Measurements from ENCODE around the gene GRAP. TPM values are rescaled to one million over a fixed set of nuclear protein-coding genes. Genes with fewer than 3 reads are reported as not detected.
A peak's percentile ranks its signal among the peaks of the same experiment; 100 is the strongest.

GRAP gene
- total RNA-seq, 2 donors from 2014 or later, result 0.27 to 11.1 TPM

DNA sequence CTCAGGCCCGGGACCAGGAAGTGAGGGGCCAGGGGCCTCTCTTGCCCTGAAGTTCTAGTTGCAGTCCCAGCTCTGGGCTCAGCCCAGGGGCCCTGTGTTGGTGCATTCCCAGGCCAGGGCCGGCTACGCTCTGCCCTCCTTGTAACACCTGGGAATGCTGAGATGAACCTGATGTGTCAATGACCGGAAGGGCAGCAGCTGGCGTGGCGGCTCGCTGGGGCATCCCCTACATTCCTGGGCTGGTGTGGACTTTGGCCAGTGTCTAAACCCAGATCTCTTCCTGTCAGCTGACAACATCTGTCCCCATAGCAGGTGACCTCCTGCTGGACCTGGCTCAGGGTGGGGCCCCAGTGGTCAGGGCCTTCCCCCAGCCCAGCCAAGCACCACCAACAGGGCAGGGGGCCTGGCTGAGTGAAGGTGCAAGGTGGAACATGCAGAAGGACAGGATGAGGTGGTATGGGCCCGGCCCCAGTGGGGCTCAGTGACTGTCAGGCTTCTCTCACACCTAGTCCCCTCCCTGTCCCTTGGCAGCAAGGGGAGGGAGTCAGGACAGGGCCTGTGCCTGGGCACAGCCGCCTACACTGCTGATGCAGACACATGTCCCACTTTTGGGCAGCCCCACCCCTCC is 58.1 kb downstream of the GRAP start:
- H3K4me1 ChIP-seq (replicated peaks), result no peaks in the 10 kb centered on the region
- intact Hi-C loops (cut with DNase I), result no loop called here
- no peak for DNase-seq (ENCODE audit: low spot score)
- no peak overlapping the region for H3K27ac ChIP-seq
- H3K36me3 ChIP-seq, result no peaks in the 10 kb centered on the region
- TF ChIP-seq, protein P1, sequence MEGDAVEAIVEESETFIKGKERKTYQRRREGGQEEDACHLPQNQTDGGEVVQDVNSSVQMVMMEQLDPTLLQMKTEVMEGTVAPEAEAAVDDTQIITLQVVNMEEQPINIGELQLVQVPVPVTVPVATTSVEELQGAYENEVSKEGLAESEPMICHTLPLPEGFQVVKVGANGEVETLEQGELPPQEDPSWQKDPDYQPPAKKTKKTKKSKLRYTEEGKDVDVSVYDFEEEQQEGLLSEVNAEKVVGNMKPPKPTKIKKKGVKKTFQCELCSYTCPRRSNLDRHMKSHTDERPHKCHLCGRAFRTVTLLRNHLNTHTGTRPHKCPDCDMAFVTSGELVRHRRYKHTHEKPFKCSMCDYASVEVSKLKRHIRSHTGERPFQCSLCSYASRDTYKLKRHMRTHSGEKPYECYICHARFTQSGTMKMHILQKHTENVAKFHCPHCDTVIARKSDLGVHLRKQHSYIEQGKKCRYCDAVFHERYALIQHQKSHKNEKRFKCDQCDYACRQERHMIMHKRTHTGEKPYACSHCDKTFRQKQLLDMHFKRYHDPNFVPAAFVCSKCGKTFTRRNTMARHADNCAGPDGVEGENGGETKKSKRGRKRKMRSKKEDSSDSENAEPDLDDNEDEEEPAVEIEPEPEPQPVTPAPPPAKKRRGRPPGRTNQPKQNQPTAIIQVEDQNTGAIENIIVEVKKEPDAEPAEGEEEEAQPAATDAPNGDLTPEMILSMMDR (IDR thresholded peaks at IDR 0.05), result no peak
- TF ChIP-seq POLR2A (IDR thresholded peaks at IDR 0.05) (no peak), POLR2AphosphoS5 (IDR thresholded peaks at IDR 0.05) (no peak)
- 98% methylated on average over 7 of the region's 9 CpGs for WGBS
- H3K27me3 ChIP-seq (replicated peaks; ENCODE audit: insufficient read depth), result no peaks in the 10 kb centered on the region
- no peaks in the 10 kb centered on the region for H3K9me3 ChIP-seq
- no peak overlapping the region for H3K4me3 ChIP-seq

DNA sequence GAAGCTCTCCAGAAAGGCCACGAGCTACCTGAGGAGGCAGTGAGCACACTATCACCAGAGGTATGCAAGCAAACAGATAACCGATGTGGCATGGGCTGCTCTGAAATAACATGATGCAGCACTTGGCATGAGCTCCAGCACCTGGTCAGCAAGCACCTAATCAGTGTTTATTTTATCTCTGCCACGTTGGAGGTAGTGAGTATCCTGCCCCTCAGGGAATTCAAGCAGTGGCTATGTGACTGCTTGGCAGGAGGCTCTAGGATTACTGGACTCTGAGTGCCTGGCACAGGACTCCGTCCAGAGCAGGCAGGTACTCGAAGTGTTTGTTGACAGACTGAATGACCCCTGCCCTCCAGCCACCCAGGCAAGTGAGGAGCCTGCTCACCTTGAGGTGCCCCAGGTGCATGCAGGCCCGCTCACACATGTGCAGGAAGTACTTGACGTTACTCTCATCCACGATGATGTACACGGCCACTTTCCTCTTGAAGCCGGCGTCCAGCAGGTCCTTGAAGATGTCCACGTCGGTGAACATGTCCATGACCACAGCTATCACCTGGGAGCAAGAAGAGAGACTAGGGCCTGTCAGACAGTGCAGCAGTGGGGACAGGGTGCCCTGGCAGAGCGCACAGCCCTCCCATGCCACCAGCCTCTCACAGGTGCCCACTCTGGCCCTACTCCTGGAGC is 58.8 kb downstream of the GRAP start:
- H3K9me3 ChIP-seq, result no peaks in the 10 kb centered on the region
- H3K27ac ChIP-seq, result no peak overlapping the region
- H3K4me3 ChIP-seq, result no peak overlapping the region
- H3K27me3 ChIP-seq (replicated peaks; ENCODE audit: insufficient read depth), result no peaks in the 10 kb centered on the region
- TF ChIP-seq, protein P1 (IDR thresholded peaks at IDR 0.05), result no peak
- peak; percentile 75 for TF ChIP-seq POLR2AphosphoS5 (IDR thresholded peaks at IDR 0.05)
- TF ChIP-seq POLR2A (IDR thresholded peaks at IDR 0.05), result no peak
- DNase-seq (ENCODE audit: low spot score), result peak; percentile 61
- H3K36me3 ChIP-seq, result no peaks in the 10 kb centered on the region
- no peaks in the 10 kb centered on the region for H3K4me1 ChIP-seq (replicated peaks)
- intact Hi-C loops (cut with DNase I), result no loop called here
- 75% methylated on average over 14 of the region's 14 CpGs for WGBS

DNA sequence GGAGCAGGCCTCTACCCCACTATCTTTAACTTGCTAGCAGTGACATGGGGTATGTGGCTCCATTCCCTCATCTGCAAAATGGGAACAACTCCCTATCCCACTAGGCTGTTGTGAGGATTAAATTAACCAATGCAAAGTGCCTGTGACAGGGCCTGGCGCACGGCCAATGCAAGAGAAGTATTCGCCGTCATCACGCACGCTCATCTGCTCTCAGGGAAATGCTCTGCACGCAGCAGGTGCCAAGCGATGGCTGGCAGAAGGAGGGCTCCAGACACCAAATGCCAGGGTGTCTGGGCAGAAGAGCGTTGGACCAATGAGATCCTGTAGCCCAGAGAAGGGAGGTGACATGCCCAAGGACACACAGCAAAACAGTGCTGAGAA is 59.5 kb downstream of the GRAP start:
- no peaks in the 10 kb centered on the region for H3K27me3 ChIP-seq (replicated peaks; ENCODE audit: insufficient read depth)
- no peak for TF ChIP-seq POLR2AphosphoS5 (IDR thresholded peaks at IDR 0.05)
- no peak for TF ChIP-seq POLR2A (IDR thresholded peaks at IDR 0.05)
- TF ChIP-seq, protein P1 (IDR thresholded peaks at IDR 0.05), result no peak
- H3K4me3 ChIP-seq, result no peak overlapping the region
- H3K36me3 ChIP-seq, result no peaks in the 10 kb centered on the region
- no peaks in the 10 kb centered on the region for H3K9me3 ChIP-seq
- H3K27ac ChIP-seq, result no peak overlapping the region
- 96% methylated on average over 9 of the region's 9 CpGs for WGBS
- DNase-seq (ENCODE audit: low spot score), result no peak
- intact Hi-C loops (cut with DNase I), result no loop called here
- H3K4me1 ChIP-seq (replicated peaks), result no peaks in the 10 kb centered on the region

DNA sequence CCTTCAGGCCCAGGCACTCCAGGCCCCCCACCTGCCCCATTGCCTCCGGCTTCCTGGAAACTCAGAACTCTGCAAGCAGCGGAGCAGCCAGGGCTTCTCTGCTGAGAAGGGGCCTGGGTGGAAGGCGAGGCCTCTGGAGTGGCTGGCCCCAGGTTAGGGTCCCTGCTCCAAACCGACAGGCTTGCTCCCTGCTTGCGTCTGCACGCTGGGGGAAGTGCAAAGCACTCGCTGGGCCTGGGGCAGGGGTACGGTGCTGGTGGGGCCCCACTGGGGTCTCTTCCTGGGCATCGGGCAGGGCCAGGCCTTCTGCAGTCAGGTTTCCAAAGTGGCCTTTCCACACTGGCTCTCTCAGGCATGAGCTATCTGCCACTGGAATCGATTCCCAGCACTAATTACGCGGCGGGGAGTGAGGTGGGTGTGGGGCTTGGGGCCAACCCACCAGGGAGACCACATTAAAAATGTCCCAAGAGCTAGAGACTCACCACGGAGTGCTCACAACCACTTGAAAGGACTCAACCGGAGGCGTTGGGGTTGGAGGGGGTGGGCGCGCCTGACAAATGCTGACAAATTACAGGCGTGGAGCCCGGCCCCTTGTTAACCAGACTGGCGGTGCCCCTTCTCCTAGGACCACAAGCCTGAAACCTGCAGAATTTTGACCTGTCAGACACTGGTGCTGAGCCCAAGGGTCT is 60.1 kb downstream of the GRAP start:
- Histone ChIP-seq H3K9me3 (no peaks in the 10 kb centered on the region), H3K4me1 (replicated peaks) (no peaks in the 10 kb centered on the region), H3K27me3 (replicated peaks; ENCODE audit: insufficient read depth) (no peaks in the 10 kb centered on the region), H3K36me3 (no peaks in the 10 kb centered on the region), H3K27ac (no peak overlapping the region), H3K4me3 (no peak overlapping the region)
- TF ChIP-seq, protein P1 (IDR thresholded peaks at IDR 0.05), result no peak
- no peak for TF ChIP-seq POLR2A (IDR thresholded peaks at IDR 0.05)
- TF ChIP-seq POLR2AphosphoS5 (IDR thresholded peaks at IDR 0.05), result no peak
- 90% methylated on average over 21 of the region's 21 CpGs for WGBS
- intact Hi-C loops (cut with DNase I), result no loop called here
- no peak for DNase-seq (ENCODE audit: low spot score)

Measured in prostate gland (tissue), 2 donors.